A673 (cell line): Measurements from ENCODE around the gene TK2. TPM values are rescaled to one million over a fixed set of nuclear protein-coding genes. Genes with fewer than 3 reads are reported as not detected.
"Not testable (repeated sequence)": the region's sequence is repeated elsewhere in the genome, so short reads cannot be mapped to it uniquely, and the experiment has no call there.

ENCODE experiments used
- BruUV-seq: library from RNA; stranded (reverse); fragments of 400-500 nt; replicated peaks from 2 replicates; lab custom pipeline; 2021; lab: Mats Ljungman, UMichigan
- CTCF ChIA-PET: fragments of 300-600 bp; sonication (Branson Sonifier 250); formaldehyde crosslinking; loops from one replicate; lab custom pipeline; 2022; ENCODE audit warnings: antibody characterized with exemption; lab: Charles Lee
- POLR2A ChIA-PET: fragments of 300-600 bp; sonication (Branson Sonifier 250); formaldehyde crosslinking; loops from one replicate; lab custom pipeline; 2022; ENCODE audit warnings: antibody characterized with exemption; ENCODE audit not compliant: low non-redundant PET; lab: Charles Lee
- DNase-seq: peaks from one replicate; pipeline ENCODE4 v3.0.0-alpha.2; 2015; ENCODE audit warnings: low spot score
- H3K27ac ChIP-seq: fragments of 200-600 bp; sonication (generic); 2 replicates; pipeline ENCODE4 v1.5.1; 2016; ENCODE audit warnings: mixed run types, low read depth, mild to moderate bottlenecking, mixed read lengths, antibody characterized with exemption, low read length; ENCODE audit not compliant: poor library complexity, severe bottlenecking
- H3K27me3 ChIP-seq: fragments of 200-600 bp; sonication (generic); replicated peaks from 2 replicates; pipeline ENCODE4 v1.6.1; 2017; ENCODE audit warnings: mixed run types, low read depth, mild to moderate bottlenecking, mixed read lengths, antibody characterized with exemption, low read length; ENCODE audit not compliant: insufficient read depth, poor library complexity
- H3K36me3 ChIP-seq: fragments of 200-600 bp; sonication (generic); 2 replicates; pipeline ENCODE4 v1.6.1; 2016; ENCODE audit warnings: mixed run types, mild to moderate bottlenecking, mixed read lengths, antibody characterized with exemption, low read length; ENCODE audit not compliant: insufficient read depth, poor library complexity, severe bottlenecking
- H3K4me1 ChIP-seq: fragments of 200-600 bp; sonication (generic); 2 replicates; pipeline ENCODE4 v1.6.1; 2017; ENCODE audit warnings: mixed run types, mild to moderate bottlenecking, mixed read lengths, antibody characterized with exemption, low read length; ENCODE audit not compliant: insufficient read depth, poor library complexity, severe bottlenecking
- H3K4me3 ChIP-seq: fragments of 200-600 bp; sonication (generic); 2 replicates; pipeline ENCODE4 v1.5.1; 2016; ENCODE audit warnings: low read depth, mixed run types, mild to moderate bottlenecking, mixed read lengths, low read length; ENCODE audit not compliant: poor library complexity, severe bottlenecking
- H3K9me3 ChIP-seq: fragments of 200-600 bp; sonication (generic); 2 replicates; pipeline ENCODE4 v1.6.1; 2016; ENCODE audit warnings: mixed run types, low read depth, mild to moderate bottlenecking, mixed read lengths, antibody characterized with exemption, low read length; ENCODE audit not compliant: poor library complexity, severe bottlenecking
- CTCF ChIP-seq: fragments of 300-800, 200-600 bp; sonication (generic); conservative IDR thresholded peaks from 2 replicates; pipeline ENCODE4 v1.5.1; 2017; ENCODE audit warnings: low read depth, mild to moderate bottlenecking, antibody characterized with exemption, low read length, moderate library complexity, mixed read lengths
- EZH2 ChIP-seq: fragments of 200-600 bp; sonication (generic); IDR thresholded peaks from 2 replicates; pipeline ENCODE4 v1.6.1; 2017; ENCODE audit warnings: borderline replicate concordance, low read depth, mild to moderate bottlenecking, mixed read lengths, antibody characterized with exemption, low read length; ENCODE audit not compliant: poor library complexity, severe bottlenecking
- intact Hi-C: fragments of 100-400 bp; cut with micrococcal nuclease; formaldehyde crosslinking; loops from one replicate; pipeline ENCODE4 v1.10.0; 2022; ENCODE audit not compliant: unreplicated experiment
- total RNA-seq: library from RNA; stranded (reverse); gene quantifications from 2 replicates; pipeline ENCODE4 v1.2.3, GENCODE V29; 2021

TK2 gene
- total RNA-seq, 1 experiment from 2014 or later: 8.2 TPM

DNA sequence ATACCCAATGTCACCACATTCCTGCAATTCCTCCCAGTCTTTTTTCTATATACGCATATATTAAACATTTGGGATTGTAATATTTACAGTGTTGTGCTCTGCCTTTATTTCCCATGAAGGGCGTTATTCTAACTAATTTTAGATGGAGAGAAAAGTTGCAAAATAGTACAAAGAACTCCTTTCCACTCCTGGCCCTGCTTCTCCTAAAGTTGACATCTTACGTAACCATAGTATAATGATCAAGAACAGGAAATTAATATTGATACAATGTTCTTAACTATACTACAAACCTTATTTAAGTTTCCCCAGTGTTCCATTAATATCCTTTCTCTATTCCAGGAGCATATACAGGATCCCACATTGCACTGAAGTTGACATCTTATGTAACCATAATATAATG is 46.3 kb downstream of the TK2 start:
- DNase-seq: no peak
- Histone ChIP-seq H3K36me3 (no peaks in the 10 kb centered on the region), H3K4me3 (no peak overlapping the region), H3K27me3 (no peaks in the 10 kb centered on the region), H3K4me1 (no peaks in the 10 kb centered on the region), H3K9me3 (no peaks in the 10 kb centered on the region), H3K27ac (no peak overlapping the region)
- intact Hi-C loops: no loop called here
- TF ChIP-seq CTCF (no peak), EZH2 (no peak)
- CTCF ChIA-PET: interaction anchor here (0.5 kb wide), 1 partner anchor 119 kb away, joined by 9 read pairs; no protein-coding TSS in a partner anchor
- POLR2A ChIA-PET: no interaction called here
- no TSS peak for BruUV-seq

- H3K27me3 ChIP-seq: no peaks in the 10 kb centered on the region
- POLR2A ChIA-PET: no interaction called here
- intact Hi-C loops: no loop called here
- TF ChIP-seq EZH2 (no peak), CTCF (no peak)
- no peaks in the 10 kb centered on the region for H3K4me1 ChIP-seq
- DNase-seq: no peak
- CTCF ChIA-PET: no interaction called here
- no peak overlapping the region for H3K4me3 ChIP-seq
- H3K36me3 ChIP-seq: no peaks in the 10 kb centered on the region
- BruUV-seq: no TSS peak
- no peaks in the 10 kb centered on the region for H3K9me3 ChIP-seq
- no peak overlapping the region for H3K27ac ChIP-seq
These were observed 46.9 kb downstream of the TK2 start for GRCh38 chr16:66503030-66503429.

GRCh38 chr16:66502020-66502913 is 47.7 kb downstream of the TK2 start:
- TF ChIP-seq CTCF (no peak), EZH2 (no peak)
- intact Hi-C loops: no loop called here
- H3K4me1 ChIP-seq: no peaks in the 10 kb centered on the region
- POLR2A ChIA-PET: no interaction called here
- H3K27me3 ChIP-seq: no peaks in the 10 kb centered on the region
- CTCF ChIA-PET: no interaction called here
- no TSS peak for BruUV-seq
- no peak for DNase-seq
- no peak overlapping the region for H3K4me3 ChIP-seq
- H3K36me3 ChIP-seq: no peaks in the 10 kb centered on the region
- no peaks in the 10 kb centered on the region for H3K9me3 ChIP-seq
- no peak overlapping the region for H3K27ac ChIP-seq

- BruUV-seq, POLR2A ChIA-PET: not testable (repeated sequence)
These were observed 48.4 kb downstream of the TK2 start for GRCh38 chr16:66501563-66501962.

DNA sequence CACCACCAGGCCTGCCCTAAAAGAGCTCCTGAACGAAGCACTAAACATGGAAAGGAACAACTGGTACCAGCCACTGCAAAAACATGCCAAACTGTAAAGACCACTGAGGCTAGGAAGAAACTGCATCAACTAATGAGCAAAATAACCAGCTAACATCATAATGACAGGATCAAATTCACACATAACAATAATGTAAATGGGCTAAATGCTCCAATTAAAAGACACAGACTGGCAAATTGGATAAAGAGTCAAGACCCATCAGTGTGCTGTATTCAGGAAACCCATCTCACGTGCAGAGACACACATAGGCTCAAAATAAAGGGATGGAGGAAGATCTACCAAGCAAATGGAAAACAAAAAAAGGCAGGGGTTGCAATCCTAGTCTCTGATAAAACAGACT is 52.0 kb downstream of the TK2 start:
- DNase-seq, H3K4me1 ChIP-seq, H3K4me3 ChIP-seq, BruUV-seq, H3K27ac ChIP-seq, intact Hi-C loops, H3K9me3 ChIP-seq, H3K27me3 ChIP-seq, POLR2A ChIA-PET, CTCF ChIA-PET, H3K36me3 ChIP-seq: not testable (repeated sequence)

More at GRCh38 chr16:66501563-66501962, 48.4 kb downstream of the TK2 start:
- H3K27me3 ChIP-seq, DNase-seq, intact Hi-C loops, H3K9me3 ChIP-seq, H3K4me3 ChIP-seq, H3K36me3 ChIP-seq, H3K27ac ChIP-seq, H3K4me1 ChIP-seq, CTCF ChIA-PET: not testable (repeated sequence)
